NCI-H187 treated with DMSO at 0.1 percent for 48 hours (cell line): ENCODE results near the gene ELMOD1.
"Not testable (repeated sequence)": the region's sequence is repeated elsewhere in the genome, so short reads cannot be mapped to it uniquely, and the experiment has no call there.

Source experiments
- DNase-seq: peaks from one replicate; lab custom pipeline; 2025; lab: John Stamatoyannopoulos, UW

The ELMOD1 gene

GRCh38 chr11:107590460-107591377, at the start of gene ELMOD1:
Gene ELMOD1 (plus strand): TSS chr11:107591147. CDS start chr11:107618190, 27,043 bp downstream.
- no peak for DNase-seq

GRCh38 chr11:107545101-107545514, 45.8 kb upstream of the ELMOD1 start:
- no peak for DNase-seq

GRCh38 chr11:107547961-107548360, 43.0 kb upstream of the ELMOD1 start:
- DNase-seq: no peak

GRCh38 chr11:107549253-107549953, 41.5 kb upstream of the ELMOD1 start:
- no peak for DNase-seq

- no peak for DNase-seq
Observed at GRCh38 chr11:107549954-107550285, 41.0 kb upstream of the ELMOD1 start.

DNA sequence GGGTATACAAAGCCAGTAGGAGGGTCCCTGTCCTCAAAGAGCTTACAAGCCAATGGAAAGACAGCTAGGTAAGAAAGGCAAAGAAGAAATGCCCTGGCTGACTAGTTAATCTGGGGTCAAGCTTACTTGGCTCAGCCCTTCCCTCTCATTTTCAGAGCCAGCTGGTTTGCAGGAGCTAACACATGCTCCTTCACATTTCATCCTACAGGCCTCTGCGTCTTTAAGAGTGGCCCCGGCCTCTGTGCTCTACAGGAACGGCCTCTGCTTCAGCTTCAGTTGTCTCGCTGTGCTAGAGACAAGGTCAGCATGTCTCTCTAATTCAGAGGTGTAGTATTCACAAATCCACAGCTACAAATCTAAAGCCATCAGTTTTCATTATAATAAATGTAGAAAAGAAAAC, 40.6 kb upstream of the ELMOD1 start:
- no peak for DNase-seq

GRCh38 chr11:107561688-107562087, 29.3 kb upstream of the ELMOD1 start:
- no peak for DNase-seq

DNA sequence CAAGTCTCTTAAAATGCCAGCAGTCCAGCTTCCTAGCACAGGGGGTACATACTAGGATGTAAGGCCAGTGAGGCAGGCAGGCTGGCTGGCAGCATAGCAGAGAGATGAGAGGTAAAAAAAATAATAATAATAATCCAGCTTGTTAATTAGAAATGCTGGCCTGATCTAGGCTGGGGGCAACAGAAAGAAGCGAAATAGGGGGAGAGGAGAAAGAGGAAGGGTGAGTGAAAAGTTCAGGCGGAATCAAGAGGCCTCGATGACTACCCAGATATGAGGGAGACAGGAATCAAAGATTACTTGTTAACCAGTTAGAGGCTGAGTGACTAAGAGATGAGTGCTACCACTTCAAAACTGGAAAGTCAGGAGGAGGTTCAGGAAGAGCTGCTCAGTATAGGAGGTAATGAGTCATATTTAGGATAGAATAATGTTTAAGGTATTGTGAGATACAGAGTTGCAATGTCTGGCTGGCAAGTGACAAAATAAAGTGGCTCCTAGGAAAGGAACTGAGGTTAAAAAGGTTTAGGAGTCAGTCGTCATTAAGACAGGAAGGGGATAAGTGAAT, 28.2 kb upstream of the ELMOD1 start:
- DNase-seq: no peak

DNA sequence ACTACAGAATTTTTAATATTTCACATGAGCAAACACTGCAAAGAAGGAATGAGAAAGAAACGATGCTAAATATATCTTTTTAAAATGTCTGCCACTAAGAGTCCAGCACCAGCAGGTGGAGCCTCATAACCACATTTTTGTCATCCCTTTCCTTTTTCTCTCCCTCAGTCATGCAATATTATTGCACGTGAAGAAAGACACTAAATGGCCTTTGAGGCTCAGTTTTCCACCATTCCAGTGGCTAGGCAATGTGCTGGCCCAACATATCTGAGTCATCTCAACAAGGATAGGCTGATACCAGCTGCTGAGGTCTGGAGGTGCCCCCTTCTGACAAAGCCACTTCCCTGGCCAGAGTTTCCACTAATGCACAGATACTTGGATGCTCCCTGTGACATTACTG, 27.2 kb upstream of the ELMOD1 start:
- no peak for DNase-seq

DNA sequence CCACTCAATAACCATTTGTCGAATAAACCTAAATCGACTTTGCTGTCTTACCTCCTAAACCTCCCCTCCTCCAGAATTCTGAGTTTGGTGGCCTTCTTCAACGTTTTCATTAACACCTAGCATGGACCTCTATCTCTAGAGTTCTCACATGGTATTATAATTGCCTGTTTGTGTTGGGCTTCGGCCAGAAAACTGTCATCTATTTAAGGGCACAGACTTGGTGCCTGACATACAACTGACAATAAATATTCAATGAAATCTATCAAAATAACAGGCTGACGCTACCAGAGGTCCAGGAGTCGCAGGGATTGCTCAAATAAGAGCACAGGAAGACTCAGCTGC, 26.1 kb upstream of the ELMOD1 start:
- no peak for DNase-seq

DNA sequence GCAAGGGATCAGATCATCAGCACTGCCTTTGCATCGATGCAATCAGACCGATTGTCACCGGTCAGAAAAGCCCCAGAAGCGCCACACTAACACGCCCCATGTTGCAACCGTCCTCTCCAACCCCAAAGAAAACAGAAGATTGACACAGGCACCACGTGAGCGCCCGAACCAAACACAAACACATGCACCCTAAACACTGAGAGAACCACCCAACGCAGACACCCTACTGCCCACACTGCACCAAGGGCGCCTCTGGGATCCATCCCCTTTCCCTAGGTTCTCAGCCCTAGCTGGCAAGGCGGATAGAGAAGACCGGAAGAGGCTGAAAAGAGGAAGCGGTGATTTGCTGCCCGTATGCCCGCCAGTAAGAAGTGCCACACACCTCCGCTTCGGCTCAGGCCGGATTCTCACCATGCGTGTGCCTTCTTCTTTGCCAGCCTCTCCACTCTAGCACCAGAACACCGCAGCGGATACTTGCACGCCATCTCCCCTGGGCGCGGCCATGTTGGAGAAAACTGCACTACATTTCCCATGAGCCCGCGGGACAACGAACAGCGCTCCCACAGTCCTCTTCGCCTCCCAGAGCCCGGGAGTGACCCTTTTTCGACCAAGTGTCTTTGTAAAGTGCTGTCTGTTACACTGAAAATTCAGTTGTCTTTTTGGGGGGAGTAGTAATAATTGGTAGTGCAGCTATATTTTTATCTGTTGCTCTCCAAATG, 25.6 kb upstream of the ELMOD1 start, which contains the start of gene ALKBH8:
Gene ALKBH8, minus strand, starts transcription at position 517 of the 719 bp plus-strand sequence. CDS start 4,842 bp downstream, outside the sequence.
- peak; percentile 13 for DNase-seq

GRCh38 chr11:107565955-107566501, 24.9 kb upstream of the ELMOD1 start:
- DNase-seq: not testable (repeated sequence)

DNA sequence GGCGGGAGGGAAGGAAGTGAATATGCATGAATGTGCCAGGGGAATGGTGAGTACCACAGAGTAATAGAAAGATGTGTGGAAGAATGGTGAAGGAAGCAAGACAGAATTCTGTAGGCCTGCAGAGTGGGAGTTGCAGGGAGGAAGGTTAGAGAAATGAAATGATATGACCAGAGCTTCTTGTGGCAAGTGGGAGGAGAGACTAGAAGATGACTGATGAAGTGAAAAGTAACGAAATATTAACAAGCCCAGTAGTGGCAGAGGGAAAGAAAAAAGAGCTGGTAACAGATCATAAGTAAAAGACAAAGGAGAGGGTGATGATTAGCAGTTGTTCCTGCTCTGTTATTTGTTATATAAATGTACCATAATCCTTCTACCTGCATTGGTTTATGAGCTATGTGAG, 24.4 kb upstream of the ELMOD1 start:
- DNase-seq: no peak

DNA sequence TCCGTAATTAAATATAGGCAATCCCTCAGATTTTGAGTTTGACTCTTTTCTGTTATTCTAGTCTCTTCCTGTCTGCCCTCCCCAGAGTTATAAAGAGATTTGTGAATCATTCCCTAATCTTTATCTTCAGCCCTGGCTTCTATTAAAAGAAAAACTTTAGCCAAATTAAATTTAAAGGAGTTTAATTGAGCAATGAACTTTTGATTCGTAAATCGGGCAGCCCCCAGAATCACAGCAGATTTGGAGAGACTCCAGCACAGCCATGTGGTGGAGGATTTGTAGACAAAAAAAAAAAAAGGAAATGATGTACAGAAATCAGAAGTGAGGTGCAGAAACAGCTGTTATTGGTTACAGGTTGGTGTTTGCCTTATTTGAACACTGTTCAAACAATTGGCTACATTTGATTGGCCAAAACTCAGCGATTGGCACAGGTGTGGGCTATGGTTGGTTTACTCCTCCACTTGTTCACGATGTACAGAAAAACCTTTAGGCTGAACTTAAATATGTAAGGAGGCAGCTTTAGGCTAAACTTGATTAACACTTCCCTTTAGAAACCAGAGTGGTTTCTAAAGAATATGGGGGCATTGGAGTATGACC, 23.1 kb upstream of the ELMOD1 start:
- DNase-seq: no peak

GRCh38 chr11:107570015-107570414, 20.9 kb upstream of the ELMOD1 start:
- DNase-seq: no peak

DNA sequence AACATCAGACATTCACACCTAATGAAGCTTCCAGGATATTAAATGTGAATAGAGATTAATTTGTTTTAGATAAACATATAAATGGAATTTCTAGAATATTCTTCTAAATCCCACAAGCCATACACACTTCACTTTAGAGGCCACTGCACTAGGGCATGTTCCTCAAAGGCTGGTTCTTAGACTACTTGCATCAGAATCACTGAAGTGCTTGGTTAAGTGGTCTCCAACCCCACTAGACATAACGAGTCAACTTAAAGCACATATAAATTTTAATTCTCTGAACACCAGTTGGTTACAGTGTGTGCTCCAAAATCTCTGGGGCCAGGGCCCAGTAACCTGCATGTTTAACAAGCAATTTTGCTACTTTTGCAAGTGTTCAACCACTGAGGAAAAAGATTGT, 17.5 kb upstream of the ELMOD1 start:
- DNase-seq: no peak

DNA sequence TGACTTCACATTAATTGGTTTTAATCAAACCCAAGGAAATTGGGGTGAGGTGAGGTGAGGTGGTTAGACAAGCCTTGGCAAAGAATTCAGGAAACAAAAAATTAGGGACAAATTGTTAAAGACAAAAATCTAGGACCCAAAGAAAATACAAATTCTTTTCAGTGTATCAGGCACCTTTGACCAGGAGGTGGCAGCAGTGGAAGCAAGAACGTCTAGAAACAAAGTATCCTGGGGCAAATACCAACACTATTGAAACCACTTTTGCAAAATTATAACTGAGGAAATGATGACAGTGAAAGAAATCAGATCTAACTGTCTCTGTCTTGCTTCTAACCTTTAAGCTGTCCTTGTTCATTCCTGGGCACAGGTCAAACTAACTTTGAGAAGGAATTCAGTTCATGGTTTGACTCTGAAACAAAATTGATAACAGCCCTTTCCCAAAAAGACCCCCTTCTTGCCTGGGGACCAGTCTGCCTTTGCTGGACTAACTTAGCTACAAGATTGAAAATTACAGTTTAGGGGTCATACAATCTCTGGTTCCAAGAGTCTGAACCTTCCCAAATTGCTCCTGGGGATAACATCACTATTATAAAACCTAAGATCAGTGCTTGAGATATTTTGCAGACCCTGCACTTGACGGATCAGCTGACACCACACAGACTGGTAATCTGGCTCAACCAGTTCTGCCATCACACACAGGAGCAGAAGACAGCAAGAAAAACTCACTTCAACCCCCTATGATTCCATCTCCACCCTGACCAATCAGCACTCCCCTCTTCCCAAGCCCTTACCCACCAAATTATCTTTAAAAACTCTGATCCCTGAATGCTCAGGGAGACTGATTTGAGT, 14.2 kb upstream of the ELMOD1 start:
- DNase-seq: not testable (repeated sequence)

- no peak for DNase-seq
Observed at GRCh38 chr11:107577346-107577711, 13.6 kb upstream of the ELMOD1 start.

DNA sequence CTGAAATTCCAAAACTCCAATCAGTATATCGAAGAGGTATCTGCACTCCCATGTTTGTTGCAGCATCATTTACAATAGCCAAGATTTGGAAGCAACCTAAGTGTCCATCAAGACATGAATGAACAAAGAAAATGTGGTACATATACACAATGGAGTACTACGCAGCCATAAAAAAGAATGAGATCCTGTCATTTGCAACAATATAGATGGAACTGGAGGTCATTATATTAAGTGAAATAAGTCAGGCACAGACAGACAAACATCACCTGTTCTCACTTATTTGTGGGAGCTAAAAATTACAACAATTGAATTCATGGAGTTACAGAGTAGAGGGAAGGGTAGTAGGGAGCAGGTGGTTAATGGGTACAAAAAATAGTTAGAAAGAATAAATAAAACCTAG, 11.8 kb upstream of the ELMOD1 start:
- not testable (repeated sequence) for DNase-seq

DNA sequence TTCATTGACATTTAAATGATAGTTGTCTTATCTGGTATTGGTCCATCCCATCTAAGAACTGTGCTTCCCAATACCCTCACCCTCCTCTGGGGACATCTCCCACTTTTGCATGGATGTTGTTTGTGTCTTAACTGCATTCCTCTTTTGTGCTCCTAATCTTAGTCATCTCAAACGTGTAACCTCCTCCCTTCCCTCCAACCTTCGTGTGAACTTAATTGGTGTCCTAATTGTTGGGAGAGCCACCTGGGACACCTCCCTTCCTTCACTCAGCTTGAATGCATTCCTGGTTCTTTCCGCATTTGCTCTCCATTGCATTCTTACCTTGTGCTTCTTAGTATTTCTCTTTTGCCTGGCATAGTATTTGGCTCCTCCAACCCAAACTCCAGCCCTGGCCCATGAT, 9.8 kb upstream of the ELMOD1 start:
- no peak for DNase-seq
